Gastroesophageal sphincter (tissue), 3 donors: ENCODE data around the gene FAM193A.

ENCODE experiments used
- CTCF ChIP-seq, 4 experiments: fragments of 200-600 bp in 2 of 4; fragments of 450-650 bp in 2 of 4; sonication (generic) in 1 of 4; IDR thresholded peaks; one replicate each; pipeline ENCODE4 v1.5.1; 2017 to 2019; ENCODE audit warnings: antibody characterized with exemption in 4 of 4, mild to moderate bottlenecking in 2 of 4, moderate library complexity in 2 of 4
- EP300 ChIP-seq: sonication (generic); formaldehyde crosslinking; IDR thresholded peaks from one replicate; pipeline ENCODE4 v1.6.1; 2017; ENCODE audit warnings: antibody characterized with exemption, mild to moderate bottlenecking
- POLR2A ChIP-seq, 2 donors: fragments of 450-650 bp; IDR thresholded peaks; one replicate each; pipeline ENCODE4 v1.6.1; 2017; ENCODE audit warnings: antibody characterized with exemption in 2 of 2, mild to moderate bottlenecking in 2 of 2, moderate library complexity in 1 of 2
- POLR2AphosphoS5 ChIP-seq: sonication (generic); formaldehyde crosslinking; IDR thresholded peaks from one replicate; pipeline ENCODE4 v1.6.1; 2017; ENCODE audit warnings: antibody characterized with exemption

GRCh38 chr4:2686379-2687265 is 150.2 kb downstream of the FAM193A start:
- TF ChIP-seq POLR2A (IDR thresholded peaks at IDR 0.05) (no peak), CTCF (IDR thresholded peaks at IDR 0.05) (no peak), POLR2AphosphoS5 (no peak), EP300 (no peak)
